H1 (cell line): ENCODE data around the gene NPC1L1. TPM values are rescaled to one million over a fixed set of nuclear protein-coding genes. Genes with fewer than 3 reads are reported as not detected.

Experiments used
- CTCF ChIA-PET: fragments of 300-600 bp; sonication (Branson Sonifier 250); formaldehyde crosslinking; loops from one replicate; lab custom pipeline; 2021; ENCODE audit not compliant: partially characterized antibody; lab: Charles Lee
- POLR2A ChIA-PET: fragments of 300-600 bp; sonication (Branson Sonifier 250); formaldehyde crosslinking; loops from one replicate; lab custom pipeline; 2021; ENCODE audit warnings: inconsistent platforms; ENCODE audit not compliant: partially characterized antibody; lab: Charles Lee
- DNase-seq, 2 experiments: peaks; one replicate each; pipeline versions ENCODE4 v3.0.0 to v3.0.0-alpha.2; 2010 to 2022; ENCODE audit warnings: low spot score in 2 of 2, low read depth in 1 of 2, mixed read lengths in 1 of 2
- FAIRE-seq: peaks from 2 replicates; lab custom pipeline; 2011; peaks lifted over from hg19 to GRCh38; lab: Jason Lieb, UNC
- H2AFZ ChIP-seq: 2 replicates; pipeline ENCODE4 v1.8.1; 2012; ENCODE audit warnings: low read length, inconsistent platforms
- H2AK5ac ChIP-seq: 2 replicates; pipeline ENCODE4 v1.6.1; 2013; ENCODE audit warnings: low read depth, low read length
- H2BK120ac ChIP-seq: replicated peaks from 2 replicates; pipeline ENCODE3; 2013; ENCODE audit warnings: low read depth, low read length, inconsistent platforms
- H2BK12ac ChIP-seq: 2 replicates; pipeline ENCODE4 v1.6.1; 2013; ENCODE audit warnings: low read depth, low read length
- H2BK15ac ChIP-seq: 2 replicates; pipeline ENCODE4 v1.6.1; 2013; ENCODE audit warnings: low read length
- H2BK20ac ChIP-seq: 2 replicates; pipeline ENCODE4 v1.6.1; 2013; ENCODE audit warnings: low read length
- H2BK5ac ChIP-seq: 2 replicates; pipeline ENCODE4 v1.6.1; 2013; ENCODE audit warnings: low read depth, low read length
- H3K14ac ChIP-seq: 2 replicates; pipeline ENCODE4 v1.6.1; 2013; ENCODE audit warnings: inconsistent platforms; ENCODE audit not compliant: insufficient read length
- H3K18ac ChIP-seq: 2 replicates; pipeline ENCODE4 v1.6.1; 2013; ENCODE audit warnings: low read length; ENCODE audit errors: extremely low read depth
- H3K23ac ChIP-seq: 2 replicates; pipeline ENCODE4 v1.6.1; 2013; ENCODE audit warnings: inconsistent platforms; ENCODE audit not compliant: insufficient read length
- H3K23me2 ChIP-seq: 2 replicates; pipeline ENCODE4 v1.6.1; 2013; ENCODE audit warnings: low read depth, low read length
- H3K27ac ChIP-seq: 2 replicates; pipeline ENCODE4 v1.6.1; 2011; ENCODE audit warnings: low read depth, low read length, inconsistent platforms
- H3K27me3 ChIP-seq, 4 experiments: replicated peaks in 1 of 4; 1 replicate in 1 of 4; 2 replicates in 3 of 4; pipeline versions ENCODE4 v1.6.1 to v1.8.1; 2011 to 2013; ENCODE audit warnings: low read length in 3 of 4, mild to moderate bottlenecking in 3 of 4, inconsistent platforms in 2 of 4, mixed read lengths in 2 of 4, moderate library complexity in 1 of 4; ENCODE audit not compliant: control insufficient read depth in 3 of 4, insufficient read depth in 3 of 4; ENCODE audit errors: extremely low read depth in 1 of 4
- H3K36me3 ChIP-seq, 4 experiments: 2 replicates each; pipeline versions ENCODE4 v1.6.1 to v1.8.1; 2011 to 2013; ENCODE audit warnings: mild to moderate bottlenecking in 4 of 4, low read length in 3 of 4, moderate library complexity in 2 of 4, control low read depth in 1 of 4, inconsistent platforms in 1 of 4; ENCODE audit not compliant: insufficient read depth in 4 of 4, control insufficient read depth in 2 of 4
- H3K4ac ChIP-seq: replicated peaks from 2 replicates; pipeline ENCODE3; 2013; ENCODE audit warnings: low read length, low read depth, mixed read lengths, inconsistent platforms; ENCODE audit not compliant: insufficient read length
- H3K4me1 ChIP-seq, 4 experiments: replicated peaks in 1 of 4; 1 replicate in 1 of 4; 2 replicates in 3 of 4; pipeline versions ENCODE4 v1.6.1 to v1.8.1; 2011 to 2013; ENCODE audit warnings: low read length in 3 of 4, inconsistent platforms in 2 of 4, mixed read lengths in 1 of 4; ENCODE audit not compliant: insufficient read depth in 4 of 4, control insufficient read depth in 3 of 4
- H3K4me2 ChIP-seq, 2 experiments: 2 replicates each; pipeline versions ENCODE4 v1.6.1 to v1.8.1; 2011 to 2013; ENCODE audit warnings: low read depth in 2 of 2, low read length in 2 of 2, control low read depth in 1 of 2, inconsistent platforms in 1 of 2, mild to moderate bottlenecking in 1 of 2; ENCODE audit not compliant: insufficient read depth in 1 of 2
- H3K4me3 ChIP-seq, 4 experiments: fragments of 200-600, 300-600 bp in 1 of 4; sonication (generic), shearing (Covaris generic), sonication (Bioruptor Twin) in 1 of 4; 2 replicates each; pipeline versions ENCODE4 v1.5.1 to v1.8.1; 2011 to 2016; ENCODE audit warnings: low read length in 4 of 4, low read depth in 3 of 4, control low read depth in 2 of 4, inconsistent platforms in 2 of 4, mild to moderate bottlenecking in 2 of 4, mixed read lengths in 1 of 4, moderate library complexity in 1 of 4; ENCODE audit not compliant: insufficient read depth in 2 of 4; ENCODE audit errors: extremely low read depth in 1 of 4
- H3K56ac ChIP-seq: replicated peaks from 2 replicates; pipeline ENCODE3; 2013; ENCODE audit warnings: low read depth, mild to moderate bottlenecking, mixed read lengths, low read length, inconsistent platforms; ENCODE audit not compliant: insufficient read length
- H3K79me1 ChIP-seq: 2 replicates; pipeline ENCODE4 v1.6.1; 2013; ENCODE audit warnings: low read depth, low read length, control low read depth
- H3K79me2 ChIP-seq, 2 experiments: 2 replicates each; pipeline versions ENCODE4 v1.6.1 to v1.8.1; 2012 to 2013; ENCODE audit warnings: low read length in 2 of 2, mild to moderate bottlenecking in 2 of 2, inconsistent platforms in 1 of 2; ENCODE audit not compliant: insufficient read depth in 2 of 2, control insufficient read depth in 1 of 2
- H3K9ac ChIP-seq, 4 experiments: replicated peaks in 1 of 4; 1 replicate in 1 of 4; 2 replicates in 3 of 4; pipeline versions ENCODE4 v1.6.1 to v1.8.1; 2011 to 2013; ENCODE audit warnings: low read depth in 3 of 4, low read length in 3 of 4, control low read depth in 2 of 4, mild to moderate bottlenecking in 2 of 4, moderate library complexity in 2 of 4, inconsistent platforms in 1 of 4; ENCODE audit errors: extremely low read depth in 1 of 4
- H3K9me3 ChIP-seq, 2 experiments: 2 replicates each; pipeline versions ENCODE4 v1.6.1 to v1.8.1; 2012 to 2013; ENCODE audit warnings: mild to moderate bottlenecking in 2 of 2, moderate library complexity in 2 of 2, control low read depth in 1 of 2, inconsistent platforms in 1 of 2, low read depth in 1 of 2, low read length in 1 of 2, mixed read lengths in 1 of 2; ENCODE audit not compliant: insufficient read depth in 2 of 2
- H4K20me1 ChIP-seq, 2 experiments: replicated peaks in 1 of 2; 2 replicates each; pipeline versions ENCODE3 to v1.8.1; 2011 to 2013; ENCODE audit warnings: inconsistent platforms in 2 of 2, low read length in 2 of 2, mild to moderate bottlenecking in 1 of 2; ENCODE audit not compliant: insufficient read depth in 2 of 2, control insufficient read depth in 1 of 2
- H4K5ac ChIP-seq: 2 replicates; pipeline ENCODE4 v1.6.1; 2013; ENCODE audit warnings: low read length, low read depth, mixed read lengths, inconsistent platforms; ENCODE audit not compliant: insufficient read length
- H4K8ac ChIP-seq: 2 replicates; pipeline ENCODE4 v1.8.0; 2013; ENCODE audit warnings: mild to moderate bottlenecking, moderate library complexity, low read length, inconsistent platforms; ENCODE audit not compliant: insufficient read depth; ENCODE audit errors: extremely low read depth
- H4K91ac ChIP-seq: replicated peaks from 2 replicates; pipeline ENCODE3; 2013; ENCODE audit warnings: low read length, mixed read lengths, inconsistent platforms; ENCODE audit not compliant: insufficient read length
- CBX8 ChIP-seq: fragments of 300-800, 300-1000 bp; sonication (generic); IDR thresholded peaks from 2 replicates; pipeline ENCODE4 v1.7.1; 2016; ENCODE audit warnings: low read depth, low read length, borderline replicate concordance
- E2F6 ChIP-seq: IDR thresholded peaks from 2 replicates; pipeline ENCODE4 v1.6.1; 2012; ENCODE audit warnings: inconsistent platforms
- EP300 ChIP-seq, 2 experiments: IDR thresholded peaks; 1 replicate in 1 of 2; 2 replicates in 1 of 2; pipeline ENCODE4 v1.6.1; 2011 to 2012; ENCODE audit warnings: low read depth in 2 of 2, low read length in 2 of 2, mild to moderate bottlenecking in 2 of 2, borderline replicate concordance in 1 of 2, inconsistent platforms in 1 of 2, moderate library complexity in 1 of 2
- GABPA ChIP-seq: IDR thresholded peaks from 2 replicates; pipeline ENCODE4 v1.6.1; 2011; ENCODE audit warnings: mild to moderate bottlenecking, low read length, moderate library complexity, borderline replicate concordance; ENCODE audit not compliant: insufficient read depth
- HDAC2 ChIP-seq, 2 experiments: fragments of 300-600 bp in 1 of 2; sonication (generic) in 1 of 2; IDR thresholded peaks; 2 replicates each; pipeline ENCODE4 v1.6.1; 2011 to 2012; ENCODE audit warnings: low read depth in 2 of 2, low read length in 2 of 2, mild to moderate bottlenecking in 2 of 2, moderate library complexity in 2 of 2, borderline replicate concordance in 1 of 2, inconsistent platforms in 1 of 2
- JUN ChIP-seq: IDR thresholded peaks from 2 replicates; pipeline ENCODE4 v1.6.1; 2011; ENCODE audit warnings: low read depth, mild to moderate bottlenecking, improper control_type of control experiment, low read length
- RNF2 ChIP-seq: fragments of 200-900, 300-1000 bp; sonication (generic); IDR thresholded peaks from 2 replicates; pipeline ENCODE4 v1.7.1; 2016; ENCODE audit warnings: borderline replicate concordance, low read depth, mild to moderate bottlenecking, antibody characterized with exemption, low read length; ENCODE audit not compliant: poor library complexity, severe bottlenecking; ENCODE audit errors: missing control alignments
- SIX5 ChIP-seq: IDR thresholded peaks from 2 replicates; pipeline ENCODE4 v1.6.1; 2011; ENCODE audit warnings: mild to moderate bottlenecking, low read depth, low read length
- WGBS, 2 experiments: shearing (Covaris generic) in 1 of 2; methylation state at CpG; one replicate each; pipeline versions ENCODE4 v1.1.6 to v1.1.7; 2013 to 2015; ENCODE audit warnings: low lambda C conversion rate in 2 of 2, mixed read lengths in 2 of 2, inconsistent platforms in 1 of 2, low coverage in 1 of 2, missing lambda C conversion rate in 1 of 2; ENCODE audit not compliant: insufficient replicate concordance in 2 of 2, insufficient coverage in 1 of 2, insufficient read length in 1 of 2; ENCODE audit errors: extremely low coverage in 1 of 2, missing lambda C conversion rate in 1 of 2; 5-methylcytosine and 5-hydroxymethylcytosine counted together
- polyA plus RNA-seq, 7 experiments: library from polyadenylated mRNA; depleted of rRNA in 3 of 7; stranded (reverse) in 5 of 7; unstranded in 2 of 7; fragments of >200 nt in 5 of 7; fragments of 200-250 nt in 2 of 7; gene quantifications; 1 replicate in 5 of 7; 2 replicates in 1 of 7; 4 replicates in 1 of 7; pipeline versions ENCODE4 v1.2.1 to v1.2.3, GENCODE V29; 2011 to 2013; ENCODE audit warnings: missing spikeins in 2 of 7, mixed read lengths in 2 of 7
- total RNA-seq: library from RNA; stranded (reverse); fragmentation: NEBNext Ultra II Directional; extraction: Animal tissue kit (Norgen Biotek cat#: 25700); gene quantifications from 2 replicates; pipeline ENCODE4 v1.2.1, GENCODE V29; 2021

NPC1L1 gene
- total and polyA plus RNA-seq, 2 of the 8 experiments (the other 6 are each of a cell fraction or from before 2014, with no cell fraction given): 0.06 to 0.21 TPM

GRCh38 chr7:44524811-44525388 is 16.2 kb downstream of the NPC1L1 start:
- no peak overlapping the region for H2BK15ac ChIP-seq
- no peak overlapping the region for H2AFZ ChIP-seq
- no peak overlapping the region for H3K4me3 ChIP-seq
- H2BK20ac ChIP-seq: no peak overlapping the region
- no peak overlapping the region for H3K14ac ChIP-seq
- POLR2A ChIA-PET: interaction anchor here (1.0 kb wide), 1 partner anchor 37 kb away, joined by 3 read pairs; no protein-coding TSS in a partner anchor
- no peak overlapping the region for H3K27ac ChIP-seq
- no peak overlapping the region for H4K91ac ChIP-seq
- no peaks in the 10 kb centered on the region for H3K79me2 ChIP-seq
- FAIRE-seq: no peak
- H3K9me3 ChIP-seq: 0 out of 4 replicates have a peak, but pooled peaks cover 0 to 3% of the 10 kb centered on the region in 2 experiments
- no peaks in the 10 kb centered on the region for H3K27me3 ChIP-seq
- H3K4me2 ChIP-seq: no peak overlapping the region
- no peak overlapping the region for H2BK120ac ChIP-seq
- H3K23me2 ChIP-seq: no peaks in the 10 kb centered on the region
- no peaks in the 10 kb centered on the region for H3K36me3 ChIP-seq
- H3K9ac ChIP-seq: no peak overlapping the region
- no peak overlapping the region for H3K18ac ChIP-seq
- H3K23ac ChIP-seq: no peak overlapping the region
- H4K20me1 ChIP-seq: no peaks in the 10 kb centered on the region
- WGBS, 2 experiments: 78% methylated on average over 3 of the region's 3 CpGs; no CpG with 5 or more reads in 1 of the 2 experiments
- no peak overlapping the region for H4K8ac ChIP-seq
- CTCF ChIA-PET: interaction anchor here (0.7 to 4.1 kb wide), 2 partner anchors 9 to 31 kb away, joined by 3 to 22 read pairs; no protein-coding TSS in a partner anchor
- H2BK5ac ChIP-seq: no peak overlapping the region
- no peak for DNase-seq
- H3K56ac ChIP-seq: no peak overlapping the region
- no peak overlapping the region for H3K4ac ChIP-seq
- H3K4me1 ChIP-seq: no peaks in the 10 kb centered on the region
- H2AK5ac ChIP-seq: no peak overlapping the region
- no peak overlapping the region for H4K5ac ChIP-seq
- H3K79me1 ChIP-seq: no peaks in the 10 kb centered on the region
- no peak overlapping the region for H2BK12ac ChIP-seq
- TF ChIP-seq RNF2: no peak
- no peak for TF ChIP-seq JUN
- TF ChIP-seq SIX5: no peak
- TF ChIP-seq GABPA: no peak
- no peak for TF ChIP-seq CBX8
- no peak for TF ChIP-seq HDAC2 (IDR thresholded peaks at IDR 0.05; ENCODE audit: borderline replicate concordance in 1 of 2, low read depth in 2 of 2, low read length in 2 of 2)
- no peak for TF ChIP-seq E2F6
- TF ChIP-seq EP300 (IDR thresholded peaks at IDR 0.05; ENCODE audit: borderline replicate concordance in 1 of 2, low read depth in 2 of 2, low read length in 2 of 2): no peak
